Measurements from ENCODE around the gene KCNIP1.

Gene KCNIP1

GRCh38 chr5:170482511-170482910 lies 21.3 kb upstream of the KCNIP1 start:
- DNase-seq (ENCODE audit: low read depth): peak; percentile 29
- no peak for TF ChIP-seq CTCF (conservative IDR thresholded peaks at IDR 0.05; ENCODE audit: control insufficient read depth, insufficient read depth, low read depth, low read length)
- H3K4me3 ChIP-seq (ENCODE audit: control insufficient read depth, low read depth, low read length): no peak overlapping the region

- no peak overlapping the region for H3K4me3 ChIP-seq (ENCODE audit: control insufficient read depth, low read depth, low read length)
- TF ChIP-seq CTCF (conservative IDR thresholded peaks at IDR 0.05; ENCODE audit: control insufficient read depth, insufficient read depth, low read depth, low read length): no peak
- DNase-seq (ENCODE audit: low read depth): peak; percentile 46
These were observed 19.9 kb upstream of the KCNIP1 start for GRCh38 chr5:170483701-170484458.

GRCh38 chr5:170484459-170484831 lies 19.4 kb upstream of the KCNIP1 start:
- no peak for DNase-seq (ENCODE audit: low read depth)
- H3K4me3 ChIP-seq (ENCODE audit: control insufficient read depth, low read depth, low read length): no peak overlapping the region
- no peak for TF ChIP-seq CTCF (conservative IDR thresholded peaks at IDR 0.05; ENCODE audit: control insufficient read depth, insufficient read depth, low read depth, low read length)

GRCh38 chr5:170484847-170485615 lies 18.8 kb upstream of the KCNIP1 start:
- no peak overlapping the region for H3K4me3 ChIP-seq (ENCODE audit: control insufficient read depth, low read depth, low read length)
- DNase-seq (ENCODE audit: low read depth): no peak

GRCh38 chr5:170485616-170485911 lies 18.3 kb upstream of the KCNIP1 start:
- DNase-seq (ENCODE audit: low read depth): no peak
- TF ChIP-seq CTCF (conservative IDR thresholded peaks at IDR 0.05; ENCODE audit: control insufficient read depth, insufficient read depth, low read depth, low read length): no peak
- H3K4me3 ChIP-seq (ENCODE audit: control insufficient read depth, low read depth, low read length): no peak overlapping the region

More at GRCh38 chr5:170484847-170485615, 18.8 kb upstream of the KCNIP1 start:
- no peak for TF ChIP-seq CTCF (conservative IDR thresholded peaks at IDR 0.05; ENCODE audit: control insufficient read depth, insufficient read depth, low read depth, low read length)

GRCh38 chr5:170486371-170486770 lies 17.4 kb upstream of the KCNIP1 start:
- H3K4me3 ChIP-seq (ENCODE audit: control insufficient read depth, low read depth, low read length): no peak overlapping the region

More at GRCh38 chr5:170486371-170486770, 17.4 kb upstream of the KCNIP1 start:
- TF ChIP-seq CTCF (conservative IDR thresholded peaks at IDR 0.05; ENCODE audit: control insufficient read depth, insufficient read depth, low read depth, low read length): no peak
- DNase-seq (ENCODE audit: low read depth): no peak
